GM19455 (cell line): ENCODE results near the gene EBF3.

ENCODE experiments used
- ATAC-seq: cut with Tn5 transposase; IDR thresholded peaks from one replicate; pipeline ENCODE4 v1.9.1; 2021; ENCODE audit not compliant: unreplicated experiment

Gene EBF3

GRCh38 chr10:129811208-129811607 is 152.9 kb downstream of the EBF3 start:
- ATAC-seq = no peak

- no peak for ATAC-seq
These were observed 154.2 kb downstream of the EBF3 start for GRCh38 chr10:129809841-129810240.

- ATAC-seq = no peak
These were observed 154.6 kb downstream of the EBF3 start for GRCh38 chr10:129809431-129809830.

- no peak for ATAC-seq
These were observed 155.7 kb downstream of the EBF3 start for GRCh38 chr10:129808092-129808983.

GRCh38 chr10:129807211-129807610 is 156.9 kb downstream of the EBF3 start:
- ATAC-seq = no peak

GRCh38 chr10:129800796-129801340 is 163.2 kb downstream of the EBF3 start:
- ATAC-seq = no peak

GRCh38 chr10:129799942-129800341 is 164.1 kb downstream of the EBF3 start:
- no peak for ATAC-seq

GRCh38 chr10:129796710-129797420 is 167.2 kb downstream of the EBF3 start:
- ATAC-seq = no peak

- no peak for ATAC-seq
These were observed 170.1 kb downstream of the EBF3 start for GRCh38 chr10:129793996-129794395.

- ATAC-seq = no peak
These were observed 170.6 kb downstream of the EBF3 start for GRCh38 chr10:129793479-129793878.

GRCh38 chr10:129792864-129793263 is 171.2 kb downstream of the EBF3 start:
- no peak for ATAC-seq

GRCh38 chr10:129792141-129792540 is 171.9 kb downstream of the EBF3 start:
- no peak for ATAC-seq

GRCh38 chr10:129790715-129791446 is 173.2 kb downstream of the EBF3 start:
- no peak for ATAC-seq

GRCh38 chr10:129788215-129788614 is 175.9 kb downstream of the EBF3 start:
- ATAC-seq = no peak

GRCh38 chr10:129787557-129787956 is 176.5 kb downstream of the EBF3 start:
- no peak for ATAC-seq

- ATAC-seq = no peak
These were observed 177.9 kb downstream of the EBF3 start for GRCh38 chr10:129786216-129786615.

- no peak for ATAC-seq
These were observed 178.5 kb downstream of the EBF3 start for GRCh38 chr10:129785536-129785981.
